Measurements from ENCODE around the gene SNAP91.
"Not testable (repeated sequence)": the region's sequence is repeated elsewhere in the genome, so short reads cannot be mapped to it uniquely, and the experiment has no call there.

SNAP91 gene

GRCh38 chr6:83558975-83559374 lies 149.9 kb downstream of the SNAP91 start:
- no peaks in the 10 kb centered on the region for H3K9me3 ChIP-seq
- no peaks in the 10 kb centered on the region for H3K4me1 ChIP-seq (ENCODE audit: control insufficient read depth in 1 of 2, insufficient read depth in 1 of 2, low read depth in 1 of 2, low read length in 1 of 2)
- H3K27ac ChIP-seq = no peak overlapping the region
- H3K27me3 ChIP-seq = no peaks in the 10 kb centered on the region
- no peak overlapping the region for H3K4me3 ChIP-seq (ENCODE audit: low read depth in 1 of 2, low read length in 1 of 2)
- TF ChIP-seq, protein P1, sequence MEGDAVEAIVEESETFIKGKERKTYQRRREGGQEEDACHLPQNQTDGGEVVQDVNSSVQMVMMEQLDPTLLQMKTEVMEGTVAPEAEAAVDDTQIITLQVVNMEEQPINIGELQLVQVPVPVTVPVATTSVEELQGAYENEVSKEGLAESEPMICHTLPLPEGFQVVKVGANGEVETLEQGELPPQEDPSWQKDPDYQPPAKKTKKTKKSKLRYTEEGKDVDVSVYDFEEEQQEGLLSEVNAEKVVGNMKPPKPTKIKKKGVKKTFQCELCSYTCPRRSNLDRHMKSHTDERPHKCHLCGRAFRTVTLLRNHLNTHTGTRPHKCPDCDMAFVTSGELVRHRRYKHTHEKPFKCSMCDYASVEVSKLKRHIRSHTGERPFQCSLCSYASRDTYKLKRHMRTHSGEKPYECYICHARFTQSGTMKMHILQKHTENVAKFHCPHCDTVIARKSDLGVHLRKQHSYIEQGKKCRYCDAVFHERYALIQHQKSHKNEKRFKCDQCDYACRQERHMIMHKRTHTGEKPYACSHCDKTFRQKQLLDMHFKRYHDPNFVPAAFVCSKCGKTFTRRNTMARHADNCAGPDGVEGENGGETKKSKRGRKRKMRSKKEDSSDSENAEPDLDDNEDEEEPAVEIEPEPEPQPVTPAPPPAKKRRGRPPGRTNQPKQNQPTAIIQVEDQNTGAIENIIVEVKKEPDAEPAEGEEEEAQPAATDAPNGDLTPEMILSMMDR (IDR thresholded peaks at IDR 0.05) = no peak
- no peaks in the 10 kb centered on the region for H3K36me3 ChIP-seq

DNA sequence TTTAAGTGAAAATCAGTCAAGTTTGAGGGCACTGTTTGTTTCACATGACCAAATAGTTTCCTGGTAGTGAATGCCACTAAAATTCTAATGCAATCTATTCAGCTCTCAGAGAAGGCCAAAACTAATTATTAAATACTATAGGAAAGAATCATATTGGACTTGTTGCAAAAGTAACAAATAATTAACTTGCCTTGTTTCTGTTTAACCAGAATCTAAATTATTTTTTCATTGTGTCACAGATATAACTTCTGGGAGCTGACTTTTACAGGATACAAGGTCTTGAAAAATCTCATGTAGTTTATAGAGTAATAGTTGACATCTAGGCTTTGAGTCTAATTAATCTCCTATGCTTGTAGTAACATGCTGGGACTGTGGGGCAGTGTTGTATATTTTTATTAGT lies 152.0 kb downstream of the SNAP91 start:
- TF ChIP-seq, protein P1 (IDR thresholded peaks at IDR 0.05) = no peak
- no peaks in the 10 kb centered on the region for H3K4me1 ChIP-seq (ENCODE audit: control insufficient read depth in 1 of 2, insufficient read depth in 1 of 2, low read depth in 1 of 2, low read length in 1 of 2)
- no peak overlapping the region for H3K4me3 ChIP-seq (ENCODE audit: low read depth in 1 of 2, low read length in 1 of 2)
- no peak overlapping the region for H3K27ac ChIP-seq
- no peaks in the 10 kb centered on the region for H3K36me3 ChIP-seq
- H3K9me3 ChIP-seq = no peaks in the 10 kb centered on the region
- no peaks in the 10 kb centered on the region for H3K27me3 ChIP-seq

DNA sequence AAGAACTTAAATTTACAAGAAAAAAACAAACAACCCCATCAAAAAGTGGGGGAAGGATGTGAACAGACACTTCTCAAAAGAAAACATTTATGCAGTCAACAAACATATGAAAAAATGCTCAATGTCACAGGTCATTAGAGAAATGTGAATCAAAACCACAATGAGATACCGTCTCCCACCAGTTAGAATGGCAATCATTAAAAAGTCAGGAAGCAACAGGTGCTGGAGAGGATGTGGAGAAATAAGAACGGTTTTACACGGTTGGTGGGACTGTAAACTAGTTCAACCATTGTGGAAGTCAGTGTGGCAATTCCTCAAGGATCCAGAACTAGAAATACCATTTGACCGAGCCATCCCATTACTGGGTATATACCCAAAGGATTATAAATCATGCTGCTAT lies 157.2 kb downstream of the SNAP91 start:
- not testable (repeated sequence) for H3K9me3 ChIP-seq; H3K27me3 ChIP-seq; H3K4me1 ChIP-seq (ENCODE audit: control insufficient read depth in 1 of 2, insufficient read depth in 1 of 2, low read depth in 1 of 2, low read length in 1 of 2); H3K4me3 ChIP-seq (ENCODE audit: low read depth in 1 of 2, low read length in 1 of 2); H3K36me3 ChIP-seq; H3K27ac ChIP-seq

DNA sequence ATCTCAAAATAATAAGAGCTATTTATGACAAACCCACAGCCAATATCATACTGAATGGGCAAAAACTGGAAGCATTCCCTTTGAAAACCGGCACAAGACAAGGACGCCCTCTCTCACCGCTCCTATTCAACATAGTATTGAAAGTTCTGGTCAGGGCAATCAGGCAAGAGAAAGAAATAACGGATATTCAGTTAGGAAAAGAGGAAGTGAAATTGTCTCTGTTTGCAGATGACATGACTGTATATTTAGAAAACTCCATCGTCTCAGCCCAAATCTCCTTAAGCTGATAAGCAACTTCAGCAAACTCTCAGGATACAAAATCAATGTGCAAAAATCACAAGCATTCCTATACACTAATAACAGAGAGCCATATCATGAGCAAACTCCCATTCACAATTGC lies 158.4 kb downstream of the SNAP91 start:
- H3K4me1 ChIP-seq (ENCODE audit: control insufficient read depth in 1 of 2, insufficient read depth in 1 of 2, low read depth in 1 of 2, low read length in 1 of 2); H3K27ac ChIP-seq; H3K36me3 ChIP-seq; H3K9me3 ChIP-seq; H3K27me3 ChIP-seq; H3K4me3 ChIP-seq (ENCODE audit: low read depth in 1 of 2, low read length in 1 of 2): not testable (repeated sequence)

GRCh38 chr6:83546636-83547035 lies 162.3 kb downstream of the SNAP91 start:
- H3K9me3 ChIP-seq = no peaks in the 10 kb centered on the region
- no peak overlapping the region for H3K4me3 ChIP-seq (ENCODE audit: low read depth in 1 of 2, low read length in 1 of 2)
- no peaks in the 10 kb centered on the region for H3K4me1 ChIP-seq (ENCODE audit: control insufficient read depth in 1 of 2, insufficient read depth in 1 of 2, low read depth in 1 of 2, low read length in 1 of 2)
- no peaks in the 10 kb centered on the region for H3K36me3 ChIP-seq
- TF ChIP-seq, protein P1 (IDR thresholded peaks at IDR 0.05) = no peak
- H3K27ac ChIP-seq = no peak overlapping the region
- H3K27me3 ChIP-seq = no peaks in the 10 kb centered on the region

DNA sequence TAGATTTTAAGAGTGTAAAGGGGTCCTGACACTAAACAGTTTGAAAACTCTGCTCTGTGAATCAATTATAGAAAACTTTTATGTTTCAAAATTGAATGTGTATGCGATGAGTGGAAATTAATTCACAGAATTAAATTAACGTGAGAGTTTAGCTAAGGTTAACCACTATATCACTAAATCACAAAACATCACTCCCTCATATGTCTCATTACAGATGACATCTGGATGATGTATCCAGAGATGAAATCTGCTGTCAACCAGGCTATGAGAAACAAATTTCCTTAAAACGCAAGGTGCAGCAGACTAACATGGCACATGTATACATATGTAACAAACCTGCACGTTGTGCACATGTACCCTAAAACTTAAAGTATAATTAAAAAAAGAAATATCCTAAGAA lies 169.2 kb downstream of the SNAP91 start:
- TF ChIP-seq, protein P1 (IDR thresholded peaks at IDR 0.05) = no peak
- Histone ChIP-seq H3K4me3 (ENCODE audit: low read depth in 1 of 2, low read length in 1 of 2) (no peak overlapping the region), H3K4me1 (ENCODE audit: control insufficient read depth in 1 of 2, insufficient read depth in 1 of 2, low read depth in 1 of 2, low read length in 1 of 2) (no peaks in the 10 kb centered on the region), H3K27ac (no peak overlapping the region), H3K9me3 (no peaks in the 10 kb centered on the region), H3K27me3 (no peaks in the 10 kb centered on the region), H3K36me3 (no peaks in the 10 kb centered on the region)
